D721Med (cell line): ENCODE results near the gene TNFSF12.
A peak's percentile ranks its signal among the peaks of the same experiment; 100 is the strongest.

Experiments used
- DNase-seq: peaks from one replicate; pipeline ENCODE4 v3.0.0; 2011; ENCODE audit warnings: low spot score; ENCODE audit not compliant: insufficient read length
- FAIRE-seq: peaks from 2 replicates; lab custom pipeline; 2011; peaks lifted over from hg19 to GRCh38; lab: Jason Lieb, UNC
- CTCF ChIP-seq: IDR thresholded peaks from 2 replicates; pipeline ENCODE4 v1.5.1; 2012; ENCODE audit warnings: mild to moderate bottlenecking, control low read depth; ENCODE audit not compliant: insufficient read depth; ENCODE audit errors: missing control alignments

TNFSF12 gene

GRCh38 chr17:7548585-7549400 is at the start of gene TNFSF12:
TNFSF12 (plus strand) TSS chr17:7549058; CDS start chr17:7549154, 96 bp downstream.
- no peak for FAIRE-seq
- TF ChIP-seq CTCF: no peak
- DNase-seq: no peak

GRCh38 chr17:7499161-7499560 is 49.7 kb upstream of the TNFSF12 start:
- FAIRE-seq (no peak), DNase-seq (no peak)
- TF ChIP-seq CTCF: no peak

DNA sequence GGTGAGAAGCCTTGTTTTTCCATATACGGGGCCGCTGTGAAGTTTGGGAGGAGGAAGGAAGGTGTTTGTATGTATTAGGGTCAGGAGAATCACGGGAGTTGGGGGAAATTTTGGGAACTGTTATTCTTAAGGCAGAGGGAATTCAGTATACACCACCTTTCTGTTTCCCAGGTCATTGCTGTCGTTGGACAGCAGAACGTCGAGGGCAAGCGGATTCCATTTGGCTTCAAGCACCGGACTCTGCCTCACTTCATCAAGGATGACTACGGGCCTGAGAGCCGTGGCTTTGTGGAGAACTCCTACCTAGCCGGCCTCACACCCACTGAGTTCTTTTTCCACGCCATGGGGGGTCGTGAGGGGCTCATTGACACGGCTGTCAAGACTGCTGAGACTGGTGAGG is 47.1 kb upstream of the TNFSF12 start:
- no peak for TF ChIP-seq CTCF
- no peak for FAIRE-seq
- no peak for DNase-seq

DNA sequence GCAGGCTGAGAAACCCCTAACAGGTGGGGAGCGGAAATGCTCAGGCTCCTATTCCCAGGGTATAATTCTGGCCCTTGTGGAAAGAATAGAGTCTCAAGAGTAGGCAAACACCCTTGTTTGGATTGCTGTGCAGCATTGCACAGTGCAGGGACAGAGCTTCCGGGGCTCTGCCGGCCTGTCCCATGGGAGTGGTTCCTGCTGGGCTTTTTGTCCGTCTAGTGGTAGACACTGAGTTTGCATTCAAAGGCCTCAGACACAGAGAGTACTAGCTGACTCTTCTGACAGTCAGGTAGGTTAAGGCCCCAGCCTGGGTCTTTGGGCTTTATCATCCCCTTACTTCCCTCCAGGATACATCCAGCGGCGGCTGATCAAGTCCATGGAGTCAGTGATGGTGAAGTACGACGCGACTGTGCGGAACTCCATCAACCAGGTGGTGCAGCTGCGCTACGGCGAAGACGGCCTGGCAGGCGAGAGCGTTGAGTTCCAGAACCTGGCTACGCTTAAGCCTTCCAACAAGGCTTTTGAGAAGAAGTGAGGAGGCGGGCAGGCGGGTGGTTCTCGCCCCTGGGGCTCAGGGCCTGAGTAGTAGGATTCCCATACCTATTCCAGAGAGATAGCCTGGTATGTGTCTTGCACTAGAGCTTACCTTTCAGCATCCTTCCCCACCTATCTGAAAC is 46.5 kb upstream of the TNFSF12 start:
- DNase-seq (no peak), FAIRE-seq (no peak)
- TF ChIP-seq CTCF: no peak

DNA sequence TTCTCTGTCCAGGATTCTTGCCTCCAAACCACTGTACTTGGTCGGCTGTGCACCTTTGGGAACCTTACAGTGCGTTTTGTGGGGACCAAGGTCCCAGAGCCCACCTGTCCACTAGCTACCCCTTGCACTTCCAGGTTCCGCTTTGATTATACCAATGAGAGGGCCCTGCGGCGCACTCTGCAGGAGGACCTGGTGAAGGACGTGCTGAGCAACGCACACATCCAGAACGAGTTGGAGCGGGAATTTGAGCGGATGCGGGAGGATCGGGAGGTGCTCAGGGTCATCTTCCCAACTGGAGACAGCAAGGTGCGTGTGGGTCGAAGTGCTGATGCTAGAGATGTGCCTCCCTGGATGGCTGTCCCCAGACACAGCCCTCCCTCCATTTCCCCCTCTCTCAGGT is 45.9 kb upstream of the TNFSF12 start:
- DNase-seq: no peak
- FAIRE-seq: no peak
- peak; percentile 19 for TF ChIP-seq CTCF

DNA sequence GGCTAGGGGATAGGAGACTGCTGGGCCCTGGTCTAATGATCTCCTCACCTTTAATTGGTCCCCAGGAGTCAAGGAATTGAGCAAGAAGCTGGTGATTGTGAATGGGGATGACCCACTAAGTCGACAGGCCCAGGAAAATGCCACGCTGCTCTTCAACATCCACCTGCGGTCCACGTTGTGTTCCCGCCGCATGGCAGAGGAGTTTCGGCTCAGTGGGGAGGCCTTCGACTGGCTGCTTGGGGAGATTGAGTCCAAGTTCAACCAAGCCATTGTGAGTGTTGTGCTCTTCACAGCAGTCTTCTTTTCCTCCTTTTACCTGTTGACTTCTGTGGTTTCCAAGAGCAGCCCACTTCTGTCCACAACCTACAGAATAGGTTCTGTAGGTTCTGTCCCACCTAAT is 45.3 kb upstream of the TNFSF12 start:
- no peak for DNase-seq
- FAIRE-seq: no peak
- no peak for TF ChIP-seq CTCF

- DNase-seq (no peak), FAIRE-seq (no peak)
- TF ChIP-seq CTCF: no peak
These were observed 40.7 kb upstream of the TNFSF12 start for GRCh38 chr17:7508145-7508544.
